Activated CD8-positive, alpha-beta memory T cell treated with anti-CD3 and anti-CD28 coated beads, Interleukin-2, amount 10 ng/mL, durations not matched to agents 7 days and 5 days (primary cell): Measurements from ENCODE around the gene CCDC178. TPM values are rescaled to one million over a fixed set of nuclear protein-coding genes. Genes with fewer than 3 reads are reported as not detected.

ENCODE experiments used
- ATAC-seq: fragments of 150-1000 bp; cut with Tn5 transposase; one replicate; pipeline ENCODE4 v1.10.0; 2021; ENCODE audit warnings: moderate library complexity
- CTCF ChIA-PET: fragments of 350-600 bp; sonication (Branson Sonifier 250); formaldehyde crosslinking; loops from one replicate; lab custom pipeline; 2021; ENCODE audit warnings: antibody characterized with exemption; lab: Charles Lee
- DNase-seq: peaks from one replicate; pipeline ENCODE4 v3.0.0-alpha.2; 2020
- H3K27ac Mint-ChIP-seq: one replicate; pipeline ENCODE4 v1.8.0; 2021; ENCODE audit warnings: mild to moderate bottlenecking, mixed read lengths
- H3K27me3 Mint-ChIP-seq: one replicate; pipeline ENCODE4 v1.8.0; 2021; ENCODE audit warnings: mixed read lengths
- H3K36me3 Mint-ChIP-seq: one replicate; pipeline ENCODE4 v1.8.0; 2021; ENCODE audit warnings: mild to moderate bottlenecking, mixed read lengths
- H3K4me1 Mint-ChIP-seq: one replicate; pipeline ENCODE4 v1.8.0; 2021; ENCODE audit warnings: mixed read lengths
- H3K4me3 Mint-ChIP-seq: one replicate; pipeline ENCODE4 v1.8.0; 2021; ENCODE audit warnings: mild to moderate bottlenecking, moderate library complexity, mixed read lengths
- H3K9me3 Mint-ChIP-seq: one replicate; pipeline ENCODE4 v1.8.0; 2022; ENCODE audit warnings: low read depth, mixed read lengths
- total RNA-seq, 2 experiments: library from RNA; stranded (reverse); gene quantifications; one replicate each; pipeline ENCODE4 v1.2.3, GENCODE V29; 2021

The CCDC178 gene
- total RNA-seq, 2 experiments from 2014 or later: not detected

DNA sequence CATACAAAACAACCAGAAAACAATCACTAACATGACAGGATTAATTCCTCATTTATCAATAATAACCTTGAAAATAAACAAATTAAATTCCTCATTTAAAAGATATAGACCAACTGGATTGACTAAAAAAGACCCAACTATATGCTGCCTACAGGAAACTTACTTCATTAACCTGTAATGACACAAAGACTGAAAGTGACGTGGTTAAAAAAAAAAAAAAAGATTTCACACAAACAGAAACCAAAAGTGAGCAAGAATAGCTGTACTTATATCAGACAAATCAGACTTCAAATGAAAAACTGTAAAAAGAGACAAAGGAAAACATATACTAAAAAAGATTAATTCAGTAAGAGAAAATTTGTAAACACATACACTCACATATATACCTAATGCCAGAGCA, 201.2 kb downstream of the CCDC178 start:
- H3K9me3 Mint-ChIP-seq: peaks cover 5% of the 10 kb centered on the region
- no peak overlapping the region for H3K27ac Mint-ChIP-seq
- CTCF ChIA-PET: no interaction called here
- no peaks in the 10 kb centered on the region for H3K27me3 Mint-ChIP-seq
- no peak overlapping the region for H3K4me3 Mint-ChIP-seq
- no peaks in the 10 kb centered on the region for H3K36me3 Mint-ChIP-seq
- ATAC-seq: no peak
- H3K4me1 Mint-ChIP-seq: no peaks in the 10 kb centered on the region
- DNase-seq: no peak

DNA sequence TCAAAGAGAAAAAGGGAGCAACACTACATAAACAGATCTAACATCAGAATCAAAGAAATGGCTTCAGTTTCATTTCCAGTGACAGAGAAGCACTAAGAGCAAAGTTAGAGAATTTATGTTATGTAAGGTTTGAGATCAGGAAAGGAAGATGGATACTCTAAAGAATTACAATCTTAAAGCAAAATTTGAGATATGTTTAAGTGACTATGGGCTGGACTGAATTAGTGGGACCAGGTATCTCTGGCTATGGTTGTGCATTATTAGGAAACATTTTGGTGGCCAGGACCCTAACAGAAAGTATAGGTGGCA, 208.2 kb downstream of the CCDC178 start:
- ATAC-seq: no peak
- CTCF ChIA-PET: interaction anchor here (1.1 to 1.4 kb wide), 4 partner anchors 9 to 21 kb away, joined by 3 to 9 read pairs (median 4); no protein-coding TSS in a partner anchor
- DNase-seq: no peak
- Mint-ChIP-seq H3K4me1 (no peaks in the 10 kb centered on the region), H3K4me3 (no peak overlapping the region), H3K27ac (peak overlapping the region; percentile 5), H3K27me3 (no peaks in the 10 kb centered on the region), H3K9me3 (no peaks in the 10 kb centered on the region), H3K36me3 (no peaks in the 10 kb centered on the region)

DNA sequence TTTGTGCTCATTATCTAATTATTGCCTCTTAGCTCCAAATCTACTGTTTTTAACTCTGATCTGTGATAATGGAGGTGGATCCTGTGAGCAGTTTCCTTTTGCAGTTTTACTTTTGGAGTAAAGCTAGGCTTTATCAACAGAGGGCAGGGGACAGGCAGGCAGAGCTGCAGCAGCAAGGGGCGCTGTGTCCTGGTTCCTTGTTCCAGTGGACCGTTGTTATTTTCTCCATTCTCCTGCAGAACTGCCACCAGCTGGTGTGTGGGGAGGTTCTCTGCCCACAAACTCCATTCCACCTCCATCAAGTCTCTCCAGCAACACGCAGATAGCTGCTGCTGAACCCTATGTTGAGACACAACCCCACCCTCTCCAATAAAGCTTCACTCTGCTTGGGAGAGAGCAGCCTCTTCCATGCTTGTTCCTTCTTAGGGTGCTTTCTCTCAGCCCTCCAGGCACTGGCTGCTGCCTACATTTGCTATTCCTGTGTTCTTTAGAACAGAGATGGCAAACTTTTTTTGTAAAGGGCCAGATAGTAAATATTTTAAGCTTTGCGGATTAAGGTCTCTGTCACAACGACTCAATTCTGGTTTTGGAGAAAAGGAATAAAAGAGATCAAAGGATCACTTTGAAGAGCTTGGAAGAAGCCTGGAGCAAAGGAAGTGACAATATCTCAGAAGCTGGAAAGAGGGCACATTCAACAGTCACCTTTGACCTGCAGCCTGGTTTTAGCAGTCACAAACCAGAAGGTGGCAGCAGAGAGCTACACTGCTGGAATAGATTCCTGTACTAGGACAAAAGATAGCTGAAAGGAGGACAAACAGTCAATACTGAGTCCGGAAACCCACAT, 208.8 kb downstream of the CCDC178 start:
- H3K27ac Mint-ChIP-seq: peak overlapping the region; percentile 5
- no peaks in the 10 kb centered on the region for H3K36me3 Mint-ChIP-seq
- ATAC-seq (no peak), DNase-seq (peak; percentile 62)
- CTCF ChIA-PET: interaction anchor here (1.1 to 1.4 kb wide), 4 partner anchors 10 to 20 kb away, joined by 3 to 9 read pairs (median 4); no protein-coding TSS in a partner anchor
- H3K27me3 Mint-ChIP-seq: no peaks in the 10 kb centered on the region
- no peaks in the 10 kb centered on the region for H3K4me1 Mint-ChIP-seq
- H3K4me3 Mint-ChIP-seq: no peak overlapping the region
- no peaks in the 10 kb centered on the region for H3K9me3 Mint-ChIP-seq

DNA sequence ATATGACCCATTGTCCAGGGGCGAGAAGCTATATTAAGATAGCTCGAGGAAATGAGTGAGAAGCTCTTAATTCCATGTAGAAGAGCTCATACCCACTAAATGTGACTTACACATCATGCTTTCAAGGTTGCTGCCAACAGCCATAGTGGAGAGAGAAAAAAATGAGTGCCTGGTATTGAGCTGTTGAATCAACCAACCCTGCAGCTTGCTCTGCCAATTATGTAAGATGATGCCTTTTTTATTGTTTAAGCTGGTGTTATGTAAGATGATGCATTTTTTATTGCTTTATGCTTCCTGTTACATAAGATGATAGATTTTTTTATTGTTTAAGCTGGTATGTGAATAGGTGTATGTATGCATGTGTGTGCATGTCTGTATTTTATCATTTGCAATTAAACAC, 228.2 kb downstream of the CCDC178 start:
- Mint-ChIP-seq H3K9me3 (no peaks in the 10 kb centered on the region), H3K4me1 (no peaks in the 10 kb centered on the region), H3K27ac (no peak overlapping the region), H3K36me3 (no peaks in the 10 kb centered on the region), H3K4me3 (no peak overlapping the region), H3K27me3 (no peaks in the 10 kb centered on the region)
- ATAC-seq (no peak), DNase-seq (no peak)
- CTCF ChIA-PET: interaction anchor here (2.3 kb wide), 1 partner anchor 20 kb away, joined by 9 read pairs; no protein-coding TSS in a partner anchor

DNA sequence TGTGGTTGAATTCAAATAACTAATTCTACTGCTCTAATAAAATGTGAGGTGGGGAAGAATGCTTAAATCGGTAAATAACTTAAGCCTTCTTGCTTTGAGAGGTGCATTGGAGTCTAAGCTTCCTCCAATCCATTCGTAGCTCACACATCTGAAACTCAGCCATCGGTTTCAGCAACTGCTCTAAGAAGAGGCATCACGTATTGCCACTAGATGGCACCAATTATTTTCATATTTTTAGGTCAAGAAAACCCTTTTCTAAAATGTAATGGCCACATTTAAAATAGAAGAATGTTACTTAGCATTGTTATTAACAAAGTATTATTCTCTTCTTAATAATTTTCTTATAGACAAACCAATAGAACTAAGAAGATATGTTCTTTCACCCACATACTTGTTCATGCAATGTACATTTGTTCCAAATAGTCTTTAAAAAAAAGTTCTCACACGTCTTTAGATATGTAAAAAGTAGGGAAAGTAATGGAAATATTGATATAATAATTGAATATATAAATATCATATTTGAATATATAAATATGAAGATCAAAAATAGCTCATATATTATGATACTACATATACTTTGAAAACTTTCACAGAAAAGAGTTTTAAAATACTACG, 229.8 kb downstream of the CCDC178 start:
- DNase-seq (no peak), ATAC-seq (no peak)
- Mint-ChIP-seq H3K36me3 (no peaks in the 10 kb centered on the region), H3K27ac (no peak overlapping the region), H3K4me1 (no peaks in the 10 kb centered on the region), H3K27me3 (no peaks in the 10 kb centered on the region), H3K4me3 (no peak overlapping the region), H3K9me3 (no peaks in the 10 kb centered on the region)
- CTCF ChIA-PET: interaction anchor here (0.8 kb wide), 1 partner anchor 21 kb away, joined by 3 read pairs; no protein-coding TSS in a partner anchor

DNA sequence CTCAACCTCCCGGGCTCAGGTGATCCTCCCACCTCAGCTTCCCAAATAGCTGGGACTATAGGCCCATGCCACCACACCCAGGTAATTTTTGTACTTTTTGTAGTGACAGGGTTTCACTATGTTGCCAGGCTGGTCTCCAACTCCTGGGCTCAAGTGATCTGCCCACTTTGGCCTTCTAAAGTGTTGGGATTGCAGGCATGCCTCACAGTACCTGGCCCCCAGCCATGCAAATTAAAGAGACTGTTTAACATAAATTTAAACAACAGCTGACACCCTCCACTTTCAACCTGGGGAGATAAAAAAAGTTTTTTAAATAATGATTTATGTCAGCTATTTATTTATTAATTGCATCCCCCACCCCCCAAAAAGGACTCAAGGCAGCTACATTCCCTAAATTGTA, 234.7 kb downstream of the CCDC178 start:
- H3K4me1 Mint-ChIP-seq: no peaks in the 10 kb centered on the region
- no peaks in the 10 kb centered on the region for H3K36me3 Mint-ChIP-seq
- H3K9me3 Mint-ChIP-seq: peaks cover 10% of the 10 kb centered on the region
- H3K4me3 Mint-ChIP-seq: no peak overlapping the region
- no peaks in the 10 kb centered on the region for H3K27me3 Mint-ChIP-seq
- CTCF ChIA-PET: no interaction called here
- no peak overlapping the region for H3K27ac Mint-ChIP-seq
- ATAC-seq: no peak
- DNase-seq: no peak

DNA sequence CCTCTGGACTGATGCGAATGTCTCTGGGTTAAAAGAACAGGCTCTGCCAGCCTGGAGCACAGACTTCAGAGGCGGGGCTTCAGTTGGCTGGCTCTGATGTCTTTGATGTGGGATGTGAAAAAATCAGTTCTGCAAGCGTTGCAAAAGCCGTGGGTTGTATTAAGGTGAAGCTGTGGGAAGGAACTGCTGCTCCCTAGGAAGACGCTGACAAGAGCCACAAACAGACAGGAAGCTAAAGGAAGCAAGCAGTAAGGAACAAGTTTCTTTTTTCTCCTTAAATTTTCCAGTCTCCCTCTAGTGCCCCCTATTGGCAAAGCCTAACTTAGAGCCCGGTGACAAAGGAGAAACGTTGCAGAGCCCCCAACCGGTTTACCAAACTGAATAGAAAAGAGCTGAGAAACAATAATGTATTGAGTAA, 239.0 kb downstream of the CCDC178 start:
- Mint-ChIP-seq H3K27me3 (no peaks in the 10 kb centered on the region), H3K4me1 (no peaks in the 10 kb centered on the region), H3K4me3 (no peak overlapping the region), H3K36me3 (no peaks in the 10 kb centered on the region), H3K27ac (no peak overlapping the region), H3K9me3 (peaks cover 13% of the 10 kb centered on the region)
- ATAC-seq: no peak
- DNase-seq: no peak
- CTCF ChIA-PET: no interaction called here

DNA sequence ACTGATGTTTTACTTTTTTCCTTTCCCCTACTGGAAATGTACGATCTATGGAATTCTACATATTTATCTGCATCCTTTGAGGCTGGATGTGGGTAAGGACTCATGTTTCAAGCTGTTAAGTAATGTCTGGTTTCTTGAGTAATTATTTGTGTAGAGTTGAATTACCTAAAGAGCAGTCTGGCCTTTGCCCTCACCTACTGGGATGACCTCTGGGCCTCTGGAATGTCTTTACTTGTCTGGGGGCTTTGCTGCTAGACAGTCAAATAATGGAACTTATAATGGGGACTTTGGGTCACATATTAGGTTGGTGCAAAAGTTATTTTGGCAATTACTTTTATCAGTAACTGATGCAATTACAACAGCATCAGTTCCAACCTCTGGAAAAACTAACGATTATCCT, 244.7 kb downstream of the CCDC178 start:
- Mint-ChIP-seq H3K27ac (no peak overlapping the region), H3K4me3 (no peak overlapping the region), H3K9me3 (peaks cover 3% of the 10 kb centered on the region), H3K27me3 (no peaks in the 10 kb centered on the region), H3K4me1 (no peaks in the 10 kb centered on the region), H3K36me3 (no peaks in the 10 kb centered on the region)
- no peak for DNase-seq
- CTCF ChIA-PET: no interaction called here
- ATAC-seq: no peak

DNA sequence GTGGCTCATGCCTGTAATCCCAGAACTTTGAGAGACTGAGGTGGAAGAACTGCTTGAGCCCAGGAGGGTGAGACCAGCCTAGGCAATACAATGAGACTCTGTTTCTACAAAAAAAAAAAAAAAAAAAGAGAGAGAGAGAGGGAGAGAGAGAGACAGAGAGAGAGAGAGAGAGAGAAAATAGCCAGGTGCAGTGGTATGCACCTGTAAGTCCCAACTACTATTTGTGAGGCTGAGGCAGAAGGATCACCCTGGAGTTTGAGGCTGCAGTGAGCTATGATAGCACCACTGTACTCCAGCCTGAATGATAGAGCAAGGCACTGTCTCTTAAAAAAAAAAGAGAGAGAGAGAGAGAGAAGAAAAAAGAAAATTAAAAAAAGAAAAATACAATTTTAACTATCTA, 245.7 kb downstream of the CCDC178 start:
- DNase-seq (no peak), ATAC-seq (no peak)
- CTCF ChIA-PET: no interaction called here
- H3K27me3 Mint-ChIP-seq: no peaks in the 10 kb centered on the region
- H3K9me3 Mint-ChIP-seq: peaks cover 3% of the 10 kb centered on the region
- H3K4me1 Mint-ChIP-seq: no peaks in the 10 kb centered on the region
- no peak overlapping the region for H3K27ac Mint-ChIP-seq
- H3K4me3 Mint-ChIP-seq: no peak overlapping the region
- H3K36me3 Mint-ChIP-seq: no peaks in the 10 kb centered on the region

DNA sequence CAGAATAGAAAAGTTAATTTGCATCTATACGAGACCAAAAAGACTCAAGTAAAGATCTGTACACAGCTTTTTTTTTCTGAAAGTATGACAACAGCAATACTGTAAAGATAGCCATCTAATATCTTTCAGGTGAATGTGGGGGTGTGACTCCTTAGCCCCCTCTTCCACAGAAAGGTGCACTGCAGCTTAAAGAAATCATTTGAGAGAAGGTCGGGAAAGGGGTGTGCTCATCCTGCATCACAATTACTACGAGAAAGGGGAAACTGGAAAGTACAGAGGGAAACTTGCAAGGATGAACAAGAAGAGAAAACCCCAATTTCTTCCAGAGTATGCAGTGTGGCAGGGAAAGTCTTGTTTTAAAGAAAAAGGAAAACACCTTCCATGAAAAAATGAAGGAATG, 255.6 kb downstream of the CCDC178 start:
- H3K27me3 Mint-ChIP-seq: no peaks in the 10 kb centered on the region
- H3K27ac Mint-ChIP-seq: no peak overlapping the region
- no peak overlapping the region for H3K4me3 Mint-ChIP-seq
- peaks cover 4% of the 10 kb centered on the region for H3K9me3 Mint-ChIP-seq
- DNase-seq (no peak), ATAC-seq (no peak)
- no peaks in the 10 kb centered on the region for H3K4me1 Mint-ChIP-seq
- no peaks in the 10 kb centered on the region for H3K36me3 Mint-ChIP-seq
- CTCF ChIA-PET: no interaction called here

DNA sequence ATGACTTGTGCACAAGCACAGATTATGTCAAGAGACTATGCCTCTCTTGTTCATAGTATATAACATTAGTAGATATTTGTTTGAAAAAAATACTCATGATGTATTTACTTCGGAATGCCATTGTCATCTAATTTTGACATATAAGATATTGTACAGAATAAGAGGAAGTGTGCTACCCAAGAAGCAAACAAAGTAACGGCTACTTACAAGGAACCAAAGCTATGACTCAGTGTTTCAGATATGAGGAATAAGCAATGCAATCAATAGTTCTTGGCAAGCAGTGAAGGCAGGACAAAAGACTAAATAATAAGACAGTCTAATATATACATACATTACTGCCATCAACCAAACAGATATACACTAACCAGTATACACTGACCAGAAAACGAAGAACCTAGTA, 256.3 kb downstream of the CCDC178 start:
- no peaks in the 10 kb centered on the region for H3K4me1 Mint-ChIP-seq
- DNase-seq (no peak), ATAC-seq (no peak)
- H3K4me3 Mint-ChIP-seq: no peak overlapping the region
- no peak overlapping the region for H3K27ac Mint-ChIP-seq
- CTCF ChIA-PET: no interaction called here
- no peaks in the 10 kb centered on the region for H3K36me3 Mint-ChIP-seq
- peaks cover 2% of the 10 kb centered on the region for H3K9me3 Mint-ChIP-seq
- H3K27me3 Mint-ChIP-seq: no peaks in the 10 kb centered on the region

DNA sequence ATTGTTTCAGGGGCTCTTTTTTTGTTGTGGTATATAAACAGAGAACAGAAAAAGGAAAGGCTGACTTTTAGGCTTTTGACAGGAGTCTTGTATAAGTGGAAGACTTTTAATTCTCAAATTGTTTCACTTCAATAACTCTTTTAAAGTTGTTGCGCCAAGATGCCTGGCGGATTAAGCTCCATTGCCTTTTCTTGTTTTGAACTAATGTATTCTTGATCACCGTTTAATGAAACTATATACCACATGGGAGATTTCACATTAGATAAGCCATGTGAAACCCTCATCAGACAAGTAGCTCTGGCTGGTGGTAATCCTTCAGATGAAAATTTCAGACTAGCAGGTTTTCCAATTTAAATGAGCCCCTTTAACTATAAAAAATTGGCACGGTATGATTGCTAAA, 257.4 kb downstream of the CCDC178 start:
- H3K36me3 Mint-ChIP-seq: no peaks in the 10 kb centered on the region
- DNase-seq: no peak
- ATAC-seq: no peak
- no peaks in the 10 kb centered on the region for H3K27me3 Mint-ChIP-seq
- H3K27ac Mint-ChIP-seq: no peak overlapping the region
- CTCF ChIA-PET: interaction anchor here (0.9 kb wide), 1 partner anchor 10 kb away, joined by 3 read pairs; no protein-coding TSS in a partner anchor
- no peaks in the 10 kb centered on the region for H3K4me1 Mint-ChIP-seq
- H3K4me3 Mint-ChIP-seq: no peak overlapping the region
- peaks cover 2% of the 10 kb centered on the region for H3K9me3 Mint-ChIP-seq

DNA sequence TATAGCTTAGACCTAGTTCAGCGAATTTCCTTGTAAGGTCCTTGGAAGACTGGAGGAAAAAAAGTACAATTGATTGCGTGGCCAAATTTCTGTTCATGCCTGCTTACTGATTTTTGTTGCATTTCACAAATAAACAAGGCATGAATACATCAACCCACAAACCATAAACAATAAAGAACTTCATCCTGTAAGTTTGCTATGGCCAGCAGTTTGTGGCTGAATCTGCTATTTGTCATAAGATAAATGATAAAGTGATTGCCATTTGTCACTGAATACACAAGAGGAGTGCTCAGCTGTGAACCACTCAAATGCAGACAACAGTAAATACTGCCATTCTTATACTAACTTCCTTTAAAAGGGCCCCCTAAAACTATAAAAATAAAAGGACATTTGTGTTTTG, 259.5 kb downstream of the CCDC178 start:
- Mint-ChIP-seq H3K27ac (no peak overlapping the region), H3K4me1 (no peaks in the 10 kb centered on the region), H3K9me3 (no peaks in the 10 kb centered on the region), H3K4me3 (no peak overlapping the region), H3K36me3 (no peaks in the 10 kb centered on the region), H3K27me3 (no peaks in the 10 kb centered on the region)
- DNase-seq (no peak), ATAC-seq (no peak)
- CTCF ChIA-PET: no interaction called here

DNA sequence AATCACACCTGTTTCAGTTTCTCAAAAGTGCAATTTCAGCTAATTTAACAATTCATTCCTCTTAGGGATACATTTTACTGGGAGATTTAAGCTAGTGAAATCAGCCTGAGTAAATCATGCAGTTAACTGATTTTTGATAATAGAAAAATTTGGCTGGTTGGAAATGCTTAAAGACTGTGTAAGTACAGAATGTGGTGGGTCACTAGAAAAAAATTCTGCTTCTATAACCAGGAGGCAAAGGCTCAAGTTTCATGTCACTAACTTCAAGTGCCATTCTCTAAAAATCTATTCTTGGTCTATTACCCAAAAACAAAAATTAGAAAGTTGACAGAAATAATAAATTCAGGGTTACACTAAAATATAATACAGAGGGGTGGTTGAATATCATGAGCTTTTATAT, 271.3 kb downstream of the CCDC178 start:
- Mint-ChIP-seq H3K4me3 (no peak overlapping the region), H3K36me3 (no peaks in the 10 kb centered on the region), H3K9me3 (peaks cover 2% of the 10 kb centered on the region), H3K4me1 (no peaks in the 10 kb centered on the region), H3K27me3 (no peaks in the 10 kb centered on the region), H3K27ac (no peak overlapping the region)
- ATAC-seq (no peak), DNase-seq (no peak)
- CTCF ChIA-PET: no interaction called here
